Pulmonary artery endothelial cell (primary cell): ENCODE measurements around the gene PAXIP1. TPM values are rescaled to one million over a fixed set of nuclear protein-coding genes. Genes with fewer than 3 reads are reported as not detected.

Source experiments
- DNase-seq: peaks from one replicate; pipeline ENCODE4 v3.0.0-alpha.2; 2011; ENCODE audit warnings: low read depth, low spot score
- total RNA-seq: library from RNA; depleted of rRNA; stranded (reverse); fragments of >200 nt; gene quantifications from 2 replicates; pipeline ENCODE4 v1.2.3, GENCODE V29; 2014

Gene PAXIP1
- total RNA-seq, 1 donor from 2014 or later = 8.0 TPM

GRCh38 chr7:154994996-154995395 is 7.9 kb downstream of the PAXIP1 start:
- no peak for DNase-seq

GRCh38 chr7:154990964-154991540 is 11.9 kb downstream of the PAXIP1 start:
- DNase-seq = no peak

- no peak for DNase-seq
These were observed 15.4 kb downstream of the PAXIP1 start for GRCh38 chr7:154987571-154987970.

- DNase-seq = no peak
These were observed 16.6 kb downstream of the PAXIP1 start for GRCh38 chr7:154986200-154986945.

- no peak for DNase-seq
These were observed 17.7 kb downstream of the PAXIP1 start for GRCh38 chr7:154985230-154985629.

- no peak for DNase-seq
These were observed 18.2 kb downstream of the PAXIP1 start for GRCh38 chr7:154984601-154985188.

- no peak for DNase-seq
These were observed 24.9 kb downstream of the PAXIP1 start for GRCh38 chr7:154978017-154978416.

- DNase-seq = no peak
These were observed 25.7 kb downstream of the PAXIP1 start for GRCh38 chr7:154977250-154977649.

GRCh38 chr7:154976844-154977243 is 26.1 kb downstream of the PAXIP1 start:
- DNase-seq = no peak

GRCh38 chr7:154975984-154976383 is 26.9 kb downstream of the PAXIP1 start:
- DNase-seq = no peak

GRCh38 chr7:154973381-154973780 is 29.5 kb downstream of the PAXIP1 start:
- no peak for DNase-seq

GRCh38 chr7:154968336-154969001 is 34.5 kb downstream of the PAXIP1 start:
- DNase-seq = no peak

GRCh38 chr7:154967401-154967955 is 35.4 kb downstream of the PAXIP1 start:
- no peak for DNase-seq

GRCh38 chr7:154965014-154965413 is 37.9 kb downstream of the PAXIP1 start:
- DNase-seq = no peak

GRCh38 chr7:154960063-154960790 is 42.7 kb downstream of the PAXIP1 start:
- no peak for DNase-seq

GRCh38 chr7:154956427-154956826 is 46.5 kb downstream of the PAXIP1 start:
- DNase-seq = no peak

- DNase-seq = no peak
These were observed 49.8 kb downstream of the PAXIP1 start for GRCh38 chr7:154953006-154953684.

- DNase-seq = no peak
These were observed 52.0 kb downstream of the PAXIP1 start for GRCh38 chr7:154950960-154951359.

- no peak for DNase-seq
These were observed 55.3 kb downstream of the PAXIP1 start for GRCh38 chr7:154947604-154948003.

- no peak for DNase-seq
These were observed 56.8 kb downstream of the PAXIP1 start for GRCh38 chr7:154946166-154946565.

- DNase-seq = no peak
These were observed 59.0 kb downstream of the PAXIP1 start for GRCh38 chr7:154943906-154944305.
